MV-4-11 (cell line): ENCODE data around the gene CD59.
"Not testable (repeated sequence)": the region's sequence is repeated elsewhere in the genome, so short reads cannot be mapped to it uniquely, and the experiment has no call there.

Experiments used
- DNase-seq: peaks from one replicate; lab custom pipeline; 2025; lab: John Stamatoyannopoulos, UW

The CD59 gene

GRCh38 chr11:33692541-33692940, 43.7 kb downstream of the CD59 start:
- DNase-seq: no peak

- peak; percentile 4 for DNase-seq
Measured at GRCh38 chr11:33692013-33692504, 44.2 kb downstream of the CD59 start.

- DNase-seq: no peak
Measured at GRCh38 chr11:33691066-33691864, 45.0 kb downstream of the CD59 start.

GRCh38 chr11:33690290-33691065, 45.7 kb downstream of the CD59 start:
- DNase-seq: no peak

GRCh38 chr11:33689501-33689900, 46.7 kb downstream of the CD59 start:
- no peak for DNase-seq

GRCh38 chr11:33689085-33689484, 47.1 kb downstream of the CD59 start:
- DNase-seq: no peak

GRCh38 chr11:33687733-33688479, 48.3 kb downstream of the CD59 start:
- peak; percentile 10 for DNase-seq

GRCh38 chr11:33685082-33685481, 51.1 kb downstream of the CD59 start:
- DNase-seq: no peak

GRCh38 chr11:33684003-33684706, 52.1 kb downstream of the CD59 start:
- DNase-seq: no peak

- DNase-seq: no peak
Measured at GRCh38 chr11:33682446-33682845, 53.8 kb downstream of the CD59 start.

GRCh38 chr11:33682019-33682418, 54.2 kb downstream of the CD59 start:
- no peak for DNase-seq

- DNase-seq: not testable (repeated sequence)
Measured at GRCh38 chr11:33678616-33679015, 57.6 kb downstream of the CD59 start.

GRCh38 chr11:33674035-33674814, 62.0 kb downstream of the CD59 start:
- no peak for DNase-seq

- DNase-seq: no peak
Measured at GRCh38 chr11:33672273-33672672, 64.0 kb downstream of the CD59 start.

GRCh38 chr11:33670250-33671011, 65.8 kb downstream of the CD59 start:
- peak; percentile 5 for DNase-seq

GRCh38 chr11:33669598-33670249, 66.5 kb downstream of the CD59 start:
- DNase-seq: no peak

- no peak for DNase-seq
Measured at GRCh38 chr11:33668951-33669596, 67.1 kb downstream of the CD59 start.

- no peak for DNase-seq
Measured at GRCh38 chr11:33668468-33668825, 67.8 kb downstream of the CD59 start.

- no peak for DNase-seq
Measured at GRCh38 chr11:33667819-33668467, 68.3 kb downstream of the CD59 start.
